HepG2 (cell line): Measurements from ENCODE around the gene TSPAN3. TPM values are rescaled to one million over a fixed set of nuclear protein-coding genes. Genes with fewer than 3 reads are reported as not detected.

Experiments
- ATAC-seq: fragments of 200-7000 bp; cut with Tn5 transposase; 3 replicates; pipeline ENCODE4 v1.9.1; 2020; ENCODE audit warnings: mild to moderate bottlenecking, moderate library complexity
- BruUV-seq: library from RNA; stranded (reverse); fragments of 400-500 nt; replicated peaks from 2 replicates; lab custom pipeline; 2021; lab: Mats Ljungman, UMichigan
- CTCF ChIA-PET: fragments of 300-600 bp; formaldehyde crosslinking; extraction: SDS; loops from one replicate; lab custom pipeline; 2021; ENCODE audit warnings: low total read pairs, inconsistent platforms, low intra/inter-chr PET ratio; lab: Yijun Ruan, JAX
- POLR2A ChIA-PET: fragments of 350-600 bp; sonication (Branson Sonifier 250); formaldehyde crosslinking; loops from one replicate; lab custom pipeline; 2020; ENCODE audit warnings: antibody characterized with exemption, inconsistent platforms; lab: Yijun Ruan, JAX
- DNase-seq: peaks from one replicate; pipeline ENCODE4 v3.0.0-alpha.2; 2015; ENCODE audit warnings: low spot score
- FAIRE-seq: peaks from 3 replicates; lab custom pipeline; 2011; peaks lifted over from hg19 to GRCh38; lab: Jason Lieb, UNC
- H2AFZ ChIP-seq: one replicate; pipeline ENCODE4 v1.6.1; 2011; ENCODE audit warnings: low read length, inconsistent platforms
- H3K27ac ChIP-seq: fragments of 300-600 bp; 3 replicates; pipeline ENCODE4 v1.8.0; 2011; ENCODE audit warnings: mixed run types, mild to moderate bottlenecking, mixed read lengths, low read length, inconsistent platforms; ENCODE audit not compliant: insufficient read depth; ENCODE audit errors: extremely low read length
- H3K27me3 ChIP-seq, 2 experiments: fragments of 200-600 bp in 1 of 2; 2 replicates in 1 of 2; 3 replicates in 1 of 2; pipeline versions ENCODE4 v1.6.0 to v1.8.0; 2011; ENCODE audit warnings: low read length in 2 of 2, mild to moderate bottlenecking in 2 of 2, moderate library complexity in 2 of 2, inconsistent platforms in 1 of 2; ENCODE audit not compliant: insufficient read depth in 2 of 2, control insufficient read depth in 1 of 2
- H3K36me3 ChIP-seq, 2 experiments: fragments of 200-600 bp in 1 of 2; replicated peaks in 1 of 2; 2 replicates in 1 of 2; 3 replicates in 1 of 2; pipeline versions ENCODE4 v1.5.1 to v1.8.0; 2011; ENCODE audit warnings: low read length in 2 of 2, inconsistent platforms in 1 of 2; ENCODE audit not compliant: insufficient read depth in 2 of 2, control insufficient read depth in 1 of 2
- H3K4me1 ChIP-seq: 2 replicates; pipeline ENCODE4 v1.5.1; 2012; ENCODE audit warnings: low read length, inconsistent platforms; ENCODE audit not compliant: insufficient read depth
- H3K4me2 ChIP-seq: 2 replicates; pipeline ENCODE4 v1.6.0; 2011; ENCODE audit warnings: low read depth, low read length, inconsistent platforms
- H3K4me3 ChIP-seq, 3 experiments: fragments of 200-600 bp in 1 of 3; sonication (generic), shearing (Covaris generic) in 1 of 3; replicated peaks in 1 of 3; 2 replicates each; pipeline ENCODE4 v1.5.1; 2011 to 2016; ENCODE audit warnings: low read length in 3 of 3, inconsistent platforms in 2 of 3, low read depth in 2 of 3, mild to moderate bottlenecking in 2 of 3, control low read depth in 1 of 3, mixed read lengths in 1 of 3; ENCODE audit not compliant: insufficient read depth in 1 of 3
- H3K79me2 ChIP-seq: one replicate; pipeline ENCODE4 v1.6.1; 2011; ENCODE audit warnings: low read length, inconsistent platforms; ENCODE audit not compliant: insufficient read depth
- H3K9ac ChIP-seq: 2 replicates; pipeline ENCODE4 v1.6.0; 2011; ENCODE audit warnings: mild to moderate bottlenecking, low read depth, low read length, inconsistent platforms; ENCODE audit not compliant: insufficient read depth
- H3K9me3 ChIP-seq: 2 replicates; pipeline ENCODE4 v1.5.1; 2012; ENCODE audit warnings: mild to moderate bottlenecking, low read length
- H4K20me1 ChIP-seq: 2 replicates; pipeline ENCODE4 v1.6.0; 2011; ENCODE audit warnings: inconsistent platforms, mild to moderate bottlenecking, low read length, moderate library complexity; ENCODE audit not compliant: insufficient read depth
- DZIP1 ChIP-seq: sonication (generic); formaldehyde crosslinking; IDR thresholded peaks from 2 replicates; pipeline ENCODE4 v1.5.0; 2020; ENCODE audit warnings: mild to moderate bottlenecking, missing genetic modification reagents
- HDAC6 ChIP-seq: fragments of 200-600 bp; sonication (generic); IDR thresholded peaks from 2 replicates; pipeline ENCODE4 v1.7.0; 2017; ENCODE audit warnings: mild to moderate bottlenecking, antibody characterized with exemption, low read length, low read depth
- HIVEP1 ChIP-seq: sonication (generic); formaldehyde crosslinking; IDR thresholded peaks from 2 replicates; pipeline ENCODE4 v1.4.0; 2020; ENCODE audit warnings: mild to moderate bottlenecking, missing genetic modification reagents
- HOXD1 ChIP-seq: sonication (generic); formaldehyde crosslinking; IDR thresholded peaks from 2 replicates; pipeline ENCODE4 v1.5.0; 2020; ENCODE audit warnings: missing genetic modification reagents
- KDM2A ChIP-seq: sonication (generic); formaldehyde crosslinking; IDR thresholded peaks from 2 replicates; pipeline ENCODE4 v1.4.0; 2020; ENCODE audit warnings: low read depth, missing genetic modification reagents, borderline replicate concordance
- MNT ChIP-seq: fragments of 450-650 bp; IDR thresholded peaks from 2 replicates; pipeline ENCODE4 v1.6.1; 2016
- PAX8 ChIP-seq: sonication (generic); formaldehyde crosslinking; IDR thresholded peaks from 2 replicates; pipeline ENCODE4 v1.8.0; 2022; ENCODE audit warnings: mild to moderate bottlenecking, missing genetic modification reagents, borderline replicate concordance
- RFX3 ChIP-seq: IDR thresholded peaks from 2 replicates; pipeline ENCODE4 v1.6.1; 2016; ENCODE audit warnings: missing biosample characterization, missing genetic modification reagents
- SIX1 ChIP-seq: sonication (generic); formaldehyde crosslinking; IDR thresholded peaks from 2 replicates; pipeline ENCODE4 v1.4.0; 2020; ENCODE audit warnings: missing genetic modification reagents, borderline replicate concordance
- TBX3 ChIP-seq: fragments of 450-650 bp; IDR thresholded peaks from 2 replicates; pipeline ENCODE4 v1.6.1; 2017; ENCODE audit warnings: antibody characterized with exemption, mild to moderate bottlenecking, inconsistent platforms, borderline replicate concordance
- ZNF44 ChIP-seq: sonication (generic); formaldehyde crosslinking; IDR thresholded peaks from 2 replicates; pipeline ENCODE4 v1.5.1; 2020; ENCODE audit warnings: mild to moderate bottlenecking, missing genetic modification reagents
- ZNF574 ChIP-seq: sonication (generic); formaldehyde crosslinking; IDR thresholded peaks from 2 replicates; pipeline ENCODE4 v1.4.0; 2020; ENCODE audit warnings: missing genetic modification reagents
- ZNF790 ChIP-seq: sonication (generic); formaldehyde crosslinking; IDR thresholded peaks from 2 replicates; pipeline ENCODE4 v1.8.0; 2022; ENCODE audit warnings: missing genetic modification reagents, mild to moderate bottlenecking, borderline replicate concordance
- WGBS: methylation state at CpG from one replicate; pipeline ENCODE4 v1.1.6; 2017; ENCODE audit warnings: low lambda C conversion rate; 5-methylcytosine and 5-hydroxymethylcytosine counted together
- in situ Hi-C: cut with HindIII; loops from 2 replicates; pipeline ENCODE4 v1.10.0; 2017; ENCODE audit warnings: low pct_unique_long_range_greater_than_20kb; ENCODE audit not compliant: extremely low pct_ligation_motif_present
- intact Hi-C: fragments of 100-400 bp; cut with micrococcal nuclease; formaldehyde crosslinking; loops from one replicate; pipeline ENCODE4 v1.10.0; 2022; ENCODE audit not compliant: unreplicated experiment
- polyA plus RNA-seq, 8 experiments: library from polyadenylated mRNA; depleted of rRNA in 3 of 8; stranded (reverse) in 7 of 8; unstranded in 1 of 8; fragments of >200 nt; fragmentation: Illumina TruSeq in 4 of 8; extraction: Trizol in 4 of 8; gene quantifications; 2 replicates each; pipeline versions ENCODE4 v1.2.1 to v1.2.3, GENCODE V29; 2011 to 2016; ENCODE audit warnings: low read depth in 4 of 8, missing spikeins in 1 of 8, mixed read lengths in 1 of 8; ENCODE audit not compliant: insufficient read depth in 1 of 8
- total RNA-seq, 5 experiments: library from RNA; depleted of rRNA; stranded (reverse); fragments of >200 nt; fragmentation: Illumina TruSeq; extraction: Trizol; gene quantifications; 2 replicates each; pipeline ENCODE4 v1.2.3, GENCODE V29; 2016; ENCODE audit warnings: low read depth in 1 of 5

The TSPAN3 gene
- total and polyA plus RNA-seq, 2 of the 13 experiments (the other 11 are each of a cell fraction or from before 2014, with no cell fraction given), result 167 to 170 TPM

- Histone ChIP-seq H3K9me3 (no peaks in the 10 kb centered on the region), H3K4me3 (no peak overlapping the region), H3K27me3 (no peaks in the 10 kb centered on the region), H3K9ac (no peak overlapping the region), H2AFZ (no peak overlapping the region), H3K4me2 (no peak overlapping the region), H4K20me1 (no peaks in the 10 kb centered on the region), H3K27ac (no peak overlapping the region), H3K36me3 (no peaks in the 10 kb centered on the region), H3K4me1 (peaks cover 31% of the 10 kb centered on the region), H3K79me2 (no peaks in the 10 kb centered on the region)
- intact Hi-C loops (no loop called here), in situ Hi-C loops (no loop called here)
- no TSS peak for BruUV-seq
- TF ChIP-seq KDM2A (CRISPR knock-in tag), result no peak
- TF ChIP-seq ZNF574 (CRISPR knock-in tag), result no peak
- TF ChIP-seq MNT, result peak; percentile 86
- POLR2A ChIA-PET, result no interaction called here
- CTCF ChIA-PET, result no interaction called here
- ATAC-seq (no peak), FAIRE-seq (no peak), DNase-seq (no peak)
- WGBS, result 14% methylated on average over 1 of the region's 4 CpGs
Observed at GRCh38 chr15:77098572-77098971, 27.7 kb upstream of the TSPAN3 start.

GRCh38 chr15:77097921-77098320 is 27.0 kb upstream of the TSPAN3 start:
- FAIRE-seq (no peak), ATAC-seq (no peak), DNase-seq (no peak)
- H3K27ac ChIP-seq, result no peak overlapping the region
- no peaks in the 10 kb centered on the region for H3K79me2 ChIP-seq
- H3K27me3 ChIP-seq, result no peaks in the 10 kb centered on the region
- no peak overlapping the region for H3K9ac ChIP-seq
- peaks cover 31% of the 10 kb centered on the region for H3K4me1 ChIP-seq
- no TSS peak for BruUV-seq
- no peaks in the 10 kb centered on the region for H4K20me1 ChIP-seq
- no peaks in the 10 kb centered on the region for H3K9me3 ChIP-seq
- no peak overlapping the region for H3K4me3 ChIP-seq
- in situ Hi-C loops (no loop called here), intact Hi-C loops (no loop called here)
- H3K4me2 ChIP-seq, result no peak overlapping the region
- ChIA-PET CTCF (no interaction called here), POLR2A (no interaction called here)
- H2AFZ ChIP-seq, result no peak overlapping the region
- WGBS, result 64% methylated on average over 5 of the region's 5 CpGs
- H3K36me3 ChIP-seq, result no peaks in the 10 kb centered on the region
- no peak for TF ChIP-seq RFX3 (CRISPR knock-in tag)
- TF ChIP-seq HIVEP1, result no peak
- TF ChIP-seq PAX8 (CRISPR knock-in tag), result no peak
- no peak for TF ChIP-seq HDAC6
- no peak for TF ChIP-seq ZNF44 (CRISPR knock-in tag)
- no peak for TF ChIP-seq DZIP1 (CRISPR knock-in tag)
- no peak for TF ChIP-seq TBX3
- no peak for TF ChIP-seq SIX1
- TF ChIP-seq HOXD1 (CRISPR knock-in tag), result no peak
- no peak for TF ChIP-seq ZNF790 (CRISPR knock-in tag)
